ENCODE results near the gene JUND. TPM values are rescaled to one million over a fixed set of nuclear protein-coding genes. Genes with fewer than 3 reads are reported as not detected.

The JUND gene
- total and polyA plus RNA-seq, 8 donors = 43.1 to 232 (median 122) TPM

GRCh38 chr19:18287836-18288772 is 6.7 kb upstream of the JUND start:
- Histone ChIP-seq H3K27me3 (no peaks in the 10 kb centered on the region), H3K9me3 (no peaks in the 10 kb centered on the region), H3K27ac (no peak overlapping the region), H3K36me3 (no peaks in the 10 kb centered on the region), H3K4me1 (peaks cover 8 to 27% of the 10 kb centered on the region in 2 donors), H3K4me3 (no peak overlapping the region)
- intact Hi-C loops (cut with DNase I) = no loop called here
- DNase-seq (peak in 1 of 4 donors; percentile 63), ATAC-seq (no peak)
- TF ChIP-seq CTCF (IDR thresholded peaks at IDR 0.05) = no peak

- ATAC-seq (no peak), DNase-seq (no peak)
- TF ChIP-seq CTCF (IDR thresholded peaks at IDR 0.05) = no peak
- no peaks in the 10 kb centered on the region for H3K27me3 ChIP-seq
- H3K4me3 ChIP-seq = no peak overlapping the region
- intact Hi-C loops (cut with DNase I) = no loop called here
- no peaks in the 10 kb centered on the region for H3K36me3 ChIP-seq
- H3K4me1 ChIP-seq = peaks cover 13 to 34% of the 10 kb centered on the region in 2 donors
- H3K9me3 ChIP-seq = no peaks in the 10 kb centered on the region
- no peak overlapping the region for H3K27ac ChIP-seq
Observed at GRCh38 chr19:18286973-18287635, 5.7 kb upstream of the JUND start.

GRCh38 chr19:18284712-18285360 is 3.4 kb upstream of the JUND start:
- Histone ChIP-seq H3K27me3 (no peaks in the 10 kb centered on the region), H3K27ac (peak overlapping the region; percentile 24 to 61), H3K4me1 (peaks cover 9 to 17% of the 10 kb centered on the region in 2 donors), H3K9me3 (no peaks in the 10 kb centered on the region), H3K36me3 (no peaks in the 10 kb centered on the region), H3K4me3 (no peak overlapping the region)
- no peak for TF ChIP-seq CTCF (IDR thresholded peaks at IDR 0.05)
- DNase-seq (no peak), ATAC-seq (no peak)
- intact Hi-C loops (cut with DNase I) = no loop called here

GRCh38 chr19:18283338-18283737 is 1.9 kb upstream of the JUND start:
- H3K27ac ChIP-seq = peak overlapping the region; percentile 99 to 100
- H3K9me3 ChIP-seq = no peaks in the 10 kb centered on the region
- no peak for ATAC-seq
- H3K36me3 ChIP-seq = peaks cover 0 to 8% of the 10 kb centered on the region in 2 donors
- DNase-seq = no peak
- H3K4me1 ChIP-seq = peaks cover 18 to 24% of the 10 kb centered on the region in 2 donors
- H3K27me3 ChIP-seq = no peaks in the 10 kb centered on the region
- intact Hi-C loops (cut with DNase I) = no loop called here
- no peak for TF ChIP-seq CTCF (IDR thresholded peaks at IDR 0.05)
- H3K4me3 ChIP-seq = no peak overlapping the region

- ATAC-seq = no peak
- Histone ChIP-seq H3K36me3 (peaks cover 0 to 14% of the 10 kb centered on the region in 2 donors), H3K27me3 (no peaks in the 10 kb centered on the region), H3K27ac (peak overlapping the region; percentile 99 to 100), H3K4me1 (peaks cover 23 to 30% of the 10 kb centered on the region in 2 donors), H3K9me3 (no peaks in the 10 kb centered on the region), H3K4me3 (peak overlapping the region in 1 of 2 donors; percentile 42)
- TF ChIP-seq CTCF (IDR thresholded peaks at IDR 0.05) = no peak
- intact Hi-C loops (cut with DNase I) = no loop called here
- no peak for DNase-seq
Observed at GRCh38 chr19:18282788-18283141, 1.3 kb upstream of the JUND start.
